Sigmoid colon (tissue), 7 donors: ENCODE data around the gene PA2G4. TPM values are rescaled to one million over a fixed set of nuclear protein-coding genes. Genes with fewer than 3 reads are reported as not detected.
"Not testable (repeated sequence)": the region's sequence is repeated elsewhere in the genome, so short reads cannot be mapped to it uniquely, and the experiment has no call there.

Experiments
- DNase-seq: peaks from one replicate; pipeline ENCODE4 v3.0.0-alpha.2; 2019
- H3K27ac ChIP-seq, 4 donors: fragments of 200-600 bp; sonication (generic); one replicate each; pipeline ENCODE4 v1.5.1; 2016 to 2019; ENCODE audit warnings: mild to moderate bottlenecking in 1 of 4
- H3K27me3 ChIP-seq, 3 donors: fragments of 200-600 bp; sonication (generic); one replicate each; pipeline ENCODE4 v1.5.1; 2019; ENCODE audit warnings: mild to moderate bottlenecking in 1 of 3
- H3K36me3 ChIP-seq, 4 donors: fragments of 200-600 bp; sonication (generic); one replicate each; pipeline ENCODE4 v1.5.1; 2016 to 2019
- H3K4me1 ChIP-seq, 4 donors: fragments of 200-600 bp; sonication (generic); one replicate each; pipeline ENCODE4 v1.5.1; 2017 to 2019
- H3K4me3 ChIP-seq, 4 donors: fragments of 200-600 bp; sonication (generic); one replicate each; pipeline ENCODE4 v1.5.1; 2017 to 2019; ENCODE audit warnings: mild to moderate bottlenecking in 2 of 4, moderate library complexity in 1 of 4
- H3K9me3 ChIP-seq, 4 donors: fragments of 200-600 bp in 3 of 4; sonication (generic) in 3 of 4; one replicate each; pipeline versions ENCODE4 v1.5.1 to v1.6.1; 2013 to 2019
- EP300 ChIP-seq, 4 donors: sonication (generic); formaldehyde crosslinking; IDR thresholded peaks; one replicate each; pipeline ENCODE4 v1.6.1; 2017; ENCODE audit warnings: antibody characterized with exemption in 4 of 4
- POLR2A ChIP-seq, 2 donors: fragments of 450-650 bp; IDR thresholded peaks; one replicate each; pipeline ENCODE4 v1.6.1; 2016; ENCODE audit warnings: antibody characterized with exemption in 2 of 2, mild to moderate bottlenecking in 2 of 2, moderate library complexity in 2 of 2
- POLR2AphosphoS5 ChIP-seq, 4 donors: sonication (generic); formaldehyde crosslinking; IDR thresholded peaks; one replicate each; pipeline ENCODE4 v1.6.1; 2017; ENCODE audit warnings: antibody characterized with exemption in 4 of 4
- WGBS, 2 donors: extraction: QIAGEN DNeasy Blood & Tissue Kit; methylation state at CpG; one replicate each; pipeline ENCODE4 v1.1.7; 2013; 5-methylcytosine and 5-hydroxymethylcytosine counted together
- intact Hi-C: fragments of 100-400 bp; cut with DNase I; formaldehyde crosslinking; loops from one replicate; pipeline ENCODE4 v1.15.1; 2023
- polyA plus RNA-seq, 3 donors: library from polyadenylated mRNA; stranded (reverse); fragments of 200-250 nt; gene quantifications; one replicate each; pipeline ENCODE4 v1.2.3, GENCODE V29; 2013
- total RNA-seq, 4 donors: library from RNA; depleted of rRNA; stranded (reverse); fragments of >200 nt; gene quantifications; one replicate each; pipeline ENCODE4 v1.1.0, GENCODE V29; 2016
- TF ChIP-seq, protein P1 (sequence below), 4 experiments: fragments of 450-650 bp in 3 of 4; fragments of 200-600 bp in 1 of 4; IDR thresholded peaks; one replicate each; pipeline ENCODE4 v1.5.1; 2016 to 2019; ENCODE audit warnings: antibody characterized with exemption in 4 of 4, mild to moderate bottlenecking in 3 of 4, moderate library complexity in 2 of 4
- donor health status: healthy with polysubstance abuse.
- donor health status: Bipolar disorder and iron deficiency.
- donor health status: healthy.

PA2G4 gene
- 100 to 1,000 TPM in 3 of 4 donors, 10 to 100 TPM in 1; 52.9 to 157 (median 110) TPM for total RNA-seq
- 100 to 1,000 TPM in 1 of 3 donors, 10 to 100 TPM in 2; 68.4 to 136 (median 73.9) TPM for polyA plus RNA-seq

- 0% methylated on average over 60 of the region's 60 CpGs for WGBS, 2 donors
Observed at GRCh38 chr12:56104109-56104814, at the start of gene PA2G4. Gene PA2G4 (plus strand): TSS chr12:56104559. CDS start chr12:56104738, 179 bp downstream.

GRCh38 chr12:56059964-56060363 lies 44.4 kb upstream of the PA2G4 start:
- H3K4me3 ChIP-seq, H3K27me3 ChIP-seq, H3K9me3 ChIP-seq, H3K4me1 ChIP-seq, H3K27ac ChIP-seq, intact Hi-C loops, DNase-seq, H3K36me3 ChIP-seq: not testable (repeated sequence)
- 91 to 94% methylated on average over 8 of the region's 8 CpGs for WGBS, 2 donors

More at GRCh38 chr12:56104109-56104814, at the start of gene PA2G4:
- H3K27me3 ChIP-seq: no peaks in the 10 kb centered on the region
- H3K4me1 ChIP-seq: peaks cover 0 to 27% (median 21%) of the 10 kb centered on the region in 4 donors
- TF ChIP-seq EP300 (IDR thresholded peaks at IDR 0.05): peak in 1 of 4 donors; percentile 25
- TF ChIP-seq POLR2AphosphoS5 (IDR thresholded peaks at IDR 0.05): peak; percentile 69 to 91 (median 83)
- TF ChIP-seq, protein P1, sequence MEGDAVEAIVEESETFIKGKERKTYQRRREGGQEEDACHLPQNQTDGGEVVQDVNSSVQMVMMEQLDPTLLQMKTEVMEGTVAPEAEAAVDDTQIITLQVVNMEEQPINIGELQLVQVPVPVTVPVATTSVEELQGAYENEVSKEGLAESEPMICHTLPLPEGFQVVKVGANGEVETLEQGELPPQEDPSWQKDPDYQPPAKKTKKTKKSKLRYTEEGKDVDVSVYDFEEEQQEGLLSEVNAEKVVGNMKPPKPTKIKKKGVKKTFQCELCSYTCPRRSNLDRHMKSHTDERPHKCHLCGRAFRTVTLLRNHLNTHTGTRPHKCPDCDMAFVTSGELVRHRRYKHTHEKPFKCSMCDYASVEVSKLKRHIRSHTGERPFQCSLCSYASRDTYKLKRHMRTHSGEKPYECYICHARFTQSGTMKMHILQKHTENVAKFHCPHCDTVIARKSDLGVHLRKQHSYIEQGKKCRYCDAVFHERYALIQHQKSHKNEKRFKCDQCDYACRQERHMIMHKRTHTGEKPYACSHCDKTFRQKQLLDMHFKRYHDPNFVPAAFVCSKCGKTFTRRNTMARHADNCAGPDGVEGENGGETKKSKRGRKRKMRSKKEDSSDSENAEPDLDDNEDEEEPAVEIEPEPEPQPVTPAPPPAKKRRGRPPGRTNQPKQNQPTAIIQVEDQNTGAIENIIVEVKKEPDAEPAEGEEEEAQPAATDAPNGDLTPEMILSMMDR (IDR thresholded peaks at IDR 0.05): no peak
- peak; percentile 70 to 87 for TF ChIP-seq POLR2A (IDR thresholded peaks at IDR 0.05)
- peak; percentile 99 for DNase-seq
- peak within 1 kb of the TSS; percentile 67 to 91 (median 78) for H3K4me3 ChIP-seq
- H3K9me3 ChIP-seq: no peaks in the 10 kb centered on the region
- peaks cover 14 to 28% (median 20%) of the 10 kb centered on the region in 4 donors for H3K36me3 ChIP-seq
- intact Hi-C loops: loop anchor here (1.0 to 5.0 kb wide), 3 partner anchors 25 to 107 kb away; partner anchors contain the start of gene SUOX
- H3K27ac ChIP-seq: peak within 1 kb of the TSS; percentile 84 to 93 (median 86)

- no peak overlapping the region for H3K4me3 ChIP-seq
- no peaks in the 10 kb centered on the region for H3K27me3 ChIP-seq
- intact Hi-C loops: no loop called here
- H3K36me3 ChIP-seq: no peaks in the 10 kb centered on the region
- TF ChIP-seq POLR2A (IDR thresholded peaks at IDR 0.05) (no peak), EP300 (IDR thresholded peaks at IDR 0.05) (no peak), POLR2AphosphoS5 (IDR thresholded peaks at IDR 0.05) (no peak)
- TF ChIP-seq, protein P1 (IDR thresholded peaks at IDR 0.05): no peak
- H3K4me1 ChIP-seq: no peaks in the 10 kb centered on the region
- 72 to 91% methylated on average over 5 of the region's 5 CpGs for WGBS, 2 donors
- H3K27ac ChIP-seq: no peak overlapping the region
- no peak for DNase-seq
- H3K9me3 ChIP-seq: no peaks in the 10 kb centered on the region
Observed at GRCh38 chr12:56061982-56062381, 42.4 kb upstream of the PA2G4 start.

- no peak overlapping the region for H3K27ac ChIP-seq
- no peak for DNase-seq
- no peak overlapping the region for H3K4me3 ChIP-seq
- H3K9me3 ChIP-seq: no peaks in the 10 kb centered on the region
- no peaks in the 10 kb centered on the region for H3K36me3 ChIP-seq
- no peaks in the 10 kb centered on the region for H3K4me1 ChIP-seq
- intact Hi-C loops: no loop called here
- no peak for TF ChIP-seq EP300 (IDR thresholded peaks at IDR 0.05)
- TF ChIP-seq, protein P1 (IDR thresholded peaks at IDR 0.05): no peak
- no peak for TF ChIP-seq POLR2AphosphoS5 (IDR thresholded peaks at IDR 0.05)
- no peak for TF ChIP-seq POLR2A (IDR thresholded peaks at IDR 0.05)
- no peaks in the 10 kb centered on the region for H3K27me3 ChIP-seq
Observed at GRCh38 chr12:56062996-56063395, 41.4 kb upstream of the PA2G4 start.

DNA sequence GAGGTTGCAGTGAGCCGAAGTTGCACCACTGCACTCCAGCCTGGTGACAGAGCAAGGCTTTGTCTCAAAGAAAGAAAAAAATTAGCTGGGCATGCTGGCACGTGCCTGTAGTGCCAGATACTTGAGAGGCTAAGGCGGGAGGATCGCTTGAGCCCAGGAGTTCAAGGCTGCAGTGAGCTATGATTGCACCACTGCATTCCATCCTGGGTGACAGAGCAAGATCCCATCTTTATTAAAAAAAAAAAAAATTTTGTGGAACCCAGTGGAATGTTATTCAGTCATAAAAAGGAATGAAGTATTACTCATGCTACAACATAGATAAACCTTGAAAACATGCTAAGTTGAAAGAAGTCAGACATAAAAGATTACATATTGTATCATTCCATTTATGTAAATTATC lies 32.7 kb upstream of the PA2G4 start:
- H3K4me1 ChIP-seq: no peaks in the 10 kb centered on the region
- no peaks in the 10 kb centered on the region for H3K27me3 ChIP-seq
- H3K4me3 ChIP-seq: no peak overlapping the region
- peak; percentile 15 for DNase-seq
- no peak overlapping the region for H3K27ac ChIP-seq
- no peaks in the 10 kb centered on the region for H3K9me3 ChIP-seq
- TF ChIP-seq EP300 (IDR thresholded peaks at IDR 0.05) (no peak), POLR2AphosphoS5 (IDR thresholded peaks at IDR 0.05) (no peak), POLR2A (IDR thresholded peaks at IDR 0.05) (no peak)
- TF ChIP-seq, protein P1 (IDR thresholded peaks at IDR 0.05): no peak
- 87 to 88% methylated on average over 4 of the region's 4 CpGs for WGBS, 2 donors
- intact Hi-C loops: no loop called here
- H3K36me3 ChIP-seq: no peaks in the 10 kb centered on the region
